Activated CD4-positive, CD25-positive, alpha-beta regulatory T cell treated with anti-CD3 and anti-CD28 coated beads, Interleukin-2, amount 50 U/mL, for 72 hours (primary cell): ENCODE data around the gene SYNDIG1.

Experiments
- DNase-seq: peaks from one replicate; pipeline ENCODE4 v3.0.0; 2021

SYNDIG1 gene

GRCh38 chr20:24679448-24680047 lies 210.1 kb downstream of the SYNDIG1 start:
- DNase-seq, result no peak

GRCh38 chr20:24681634-24682495 lies 212.4 kb downstream of the SYNDIG1 start:
- DNase-seq, result no peak

DNA sequence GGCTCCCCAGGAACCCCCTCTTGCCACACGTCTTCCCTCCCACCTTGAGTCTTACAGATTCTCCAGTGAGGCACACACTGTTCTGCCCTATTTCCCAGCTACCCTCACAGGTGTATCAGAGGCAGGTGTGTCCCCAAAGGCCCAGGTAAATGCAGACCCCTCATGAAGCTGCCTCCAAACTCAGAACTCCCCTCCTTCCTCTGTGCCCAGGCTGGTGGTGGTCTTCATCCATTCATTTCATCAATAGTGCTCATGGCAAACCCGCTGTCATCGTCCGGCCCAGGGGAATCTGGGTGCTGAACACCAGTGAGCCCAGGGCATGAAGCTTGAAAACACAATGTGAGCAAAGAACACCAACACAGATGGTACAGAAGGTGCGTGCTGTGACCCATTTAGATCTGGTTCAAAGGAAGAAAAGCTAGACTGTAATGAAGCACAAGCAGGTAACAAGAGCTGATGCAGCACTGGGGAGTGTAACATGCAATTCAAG lies 213.1 kb downstream of the SYNDIG1 start:
- peak; percentile 14 for DNase-seq

DNA sequence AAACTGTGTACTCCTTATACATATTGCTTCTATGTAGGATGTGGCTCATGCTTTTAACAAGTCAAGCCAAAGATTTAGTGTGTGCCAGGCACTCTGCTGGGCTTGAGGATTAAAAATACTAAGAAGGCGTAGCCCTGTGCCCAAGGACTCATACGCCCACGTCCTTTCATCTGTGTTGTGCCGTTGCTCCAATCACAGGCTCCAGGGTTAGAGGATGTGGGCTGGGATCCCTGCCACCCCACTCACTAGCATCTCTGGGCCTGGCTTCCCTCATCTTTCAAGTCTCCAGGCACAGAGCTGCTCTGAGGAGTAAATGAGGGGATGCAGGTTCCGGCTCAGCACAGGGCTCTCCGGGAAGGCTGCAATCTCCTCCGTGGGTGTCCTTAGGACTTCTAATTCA lies 214.2 kb downstream of the SYNDIG1 start:
- no peak for DNase-seq

GRCh38 chr20:24684421-24684871 lies 215.0 kb downstream of the SYNDIG1 start:
- no peak for DNase-seq

DNA sequence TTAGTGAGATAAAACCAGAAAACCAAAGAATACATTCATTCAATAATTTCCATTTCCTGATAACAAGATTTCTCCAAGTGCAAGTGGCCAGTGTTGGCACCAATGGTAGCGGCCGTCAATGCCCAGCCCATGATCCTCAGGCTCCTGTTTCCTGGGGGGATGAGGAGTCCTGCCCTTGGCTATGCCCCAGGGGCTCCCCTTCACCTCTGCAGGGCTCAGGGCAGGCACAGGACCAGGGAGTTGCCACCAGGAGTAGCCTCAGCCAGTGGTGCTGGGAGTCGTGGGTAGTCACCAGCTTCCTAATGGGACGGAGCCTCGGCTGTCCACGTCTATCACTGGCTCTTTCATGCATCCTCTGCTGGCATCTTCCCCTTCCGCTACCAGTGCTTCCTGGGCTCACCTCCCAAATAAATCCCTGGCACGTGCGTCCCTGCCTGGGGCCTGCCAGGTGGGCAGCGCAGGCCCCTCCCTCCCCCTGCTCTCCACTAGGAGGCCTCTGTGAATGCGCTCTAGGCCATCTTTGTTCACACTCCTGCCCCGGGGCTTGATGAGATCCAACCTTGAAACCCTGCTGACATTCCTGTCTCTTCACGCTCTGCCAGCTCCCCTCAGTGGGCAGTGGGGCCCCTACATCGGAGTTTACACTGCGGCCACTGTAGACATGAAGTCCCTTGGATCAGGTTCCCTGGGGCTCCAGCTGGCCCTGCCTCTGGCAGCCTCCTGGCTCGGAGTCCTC lies 215.7 kb downstream of the SYNDIG1 start:
- DNase-seq, result peak; percentile 7

DNA sequence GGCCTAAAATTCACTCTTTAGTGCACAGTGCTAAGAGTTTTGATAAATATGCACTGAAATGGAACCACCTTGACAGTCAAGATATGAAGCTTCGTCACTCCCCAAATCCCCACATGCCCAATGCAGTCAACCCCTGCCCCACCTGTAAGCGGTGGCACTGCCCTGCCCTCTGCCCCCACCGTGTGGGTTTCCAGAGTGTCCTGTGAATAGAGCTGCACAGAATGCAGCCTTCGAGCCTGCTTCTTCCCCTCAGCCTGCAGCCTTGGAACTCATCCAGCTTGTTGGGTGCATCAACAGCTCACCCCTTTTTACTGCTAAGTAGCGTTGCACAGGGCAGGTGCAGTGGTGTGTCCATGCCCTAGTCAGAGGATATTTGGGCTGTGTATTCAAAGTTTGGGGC lies 216.3 kb downstream of the SYNDIG1 start:
- DNase-seq, result peak; percentile 14

GRCh38 chr20:24686156-24686555 lies 216.7 kb downstream of the SYNDIG1 start:
- no peak for DNase-seq

DNA sequence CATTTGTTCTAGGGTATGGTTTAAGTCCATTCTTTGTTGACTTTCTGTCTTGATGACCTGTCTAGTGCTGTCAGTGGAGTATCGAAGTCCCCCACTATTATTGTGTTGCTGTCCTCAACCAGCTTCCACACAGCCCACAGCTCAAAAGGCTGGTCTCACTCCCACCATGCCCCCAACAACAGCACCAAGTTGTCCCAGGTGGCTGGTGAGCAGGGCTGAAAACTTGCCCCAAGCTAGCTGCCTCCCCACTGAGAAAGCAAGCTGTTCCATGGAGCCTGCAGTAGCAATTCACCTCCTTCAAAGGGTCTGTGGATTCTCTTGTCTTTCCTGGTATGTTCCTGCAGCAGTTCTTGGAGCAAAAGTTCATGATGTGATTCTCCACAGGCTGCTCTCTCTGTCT lies 221.0 kb downstream of the SYNDIG1 start:
- peak; percentile 17 for DNase-seq

GRCh38 chr20:24691901-24692351 lies 222.5 kb downstream of the SYNDIG1 start:
- DNase-seq, result peak; percentile 12

DNA sequence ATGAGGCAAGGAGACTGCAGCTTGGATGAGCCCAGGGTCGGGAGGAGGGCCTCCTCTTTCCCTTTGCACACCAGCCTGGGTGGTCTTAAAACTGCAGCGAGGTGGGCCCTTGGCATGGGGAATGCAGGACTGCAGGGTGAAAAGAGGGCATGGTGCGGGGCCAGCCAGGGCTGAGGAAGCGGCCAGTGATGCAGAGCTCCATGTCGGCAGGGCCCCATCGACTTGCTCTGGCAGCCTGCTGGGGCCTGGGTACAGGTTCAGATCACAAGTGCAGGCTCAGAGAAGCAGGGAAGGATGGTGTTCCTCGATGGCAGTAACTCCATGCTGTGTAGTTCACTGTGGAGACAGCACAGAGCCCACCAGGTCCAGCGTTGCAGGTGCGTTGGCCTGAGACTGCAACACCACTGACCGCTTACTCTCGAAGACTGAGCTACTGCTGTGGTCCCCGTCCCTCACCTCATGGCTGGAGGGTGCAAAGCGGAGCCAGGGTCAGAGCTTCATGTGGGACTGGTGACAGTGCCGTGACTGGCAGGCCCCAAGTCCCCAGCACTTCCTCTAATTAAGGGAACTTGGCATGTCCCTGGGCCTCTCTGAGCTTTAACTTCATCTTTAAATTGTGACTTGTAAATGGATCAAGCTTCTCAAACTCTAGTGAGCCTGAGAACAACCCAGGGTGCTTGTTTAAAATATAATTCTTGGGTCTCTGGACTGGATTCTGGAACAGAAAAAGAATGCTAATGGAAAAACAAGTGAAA lies 223.2 kb downstream of the SYNDIG1 start:
- peak; percentile 7 for DNase-seq

GRCh38 chr20:24693466-24694156 lies 224.2 kb downstream of the SYNDIG1 start:
- no peak for DNase-seq

DNA sequence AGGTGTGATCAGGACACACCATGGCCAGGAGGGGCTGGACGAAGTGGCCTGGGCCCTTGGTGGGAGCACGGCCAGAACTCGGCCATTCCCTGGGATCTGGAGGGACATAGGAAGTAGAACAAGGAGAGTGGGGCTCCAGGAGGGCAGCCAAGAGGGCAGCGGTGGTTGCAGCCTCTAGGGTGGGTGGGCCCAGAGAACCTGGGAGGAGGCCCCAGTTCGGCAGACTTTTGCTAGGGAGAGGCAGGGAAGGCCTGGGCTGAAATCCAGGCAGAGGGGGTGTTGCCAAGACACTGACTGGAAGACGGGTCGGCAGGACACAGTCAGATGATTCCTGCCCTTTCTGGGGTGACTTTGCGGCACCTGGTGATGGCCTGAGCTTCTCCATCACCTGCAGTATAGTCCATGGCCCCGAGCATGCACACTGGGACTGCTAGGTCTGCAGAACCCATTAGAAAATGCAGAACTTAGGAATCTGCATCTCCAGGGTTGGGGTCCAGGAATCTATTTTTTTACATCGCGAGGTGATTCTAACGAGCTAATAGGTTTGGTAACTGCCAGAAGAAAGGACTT lies 224.8 kb downstream of the SYNDIG1 start:
- DNase-seq, result peak; percentile 19

DNA sequence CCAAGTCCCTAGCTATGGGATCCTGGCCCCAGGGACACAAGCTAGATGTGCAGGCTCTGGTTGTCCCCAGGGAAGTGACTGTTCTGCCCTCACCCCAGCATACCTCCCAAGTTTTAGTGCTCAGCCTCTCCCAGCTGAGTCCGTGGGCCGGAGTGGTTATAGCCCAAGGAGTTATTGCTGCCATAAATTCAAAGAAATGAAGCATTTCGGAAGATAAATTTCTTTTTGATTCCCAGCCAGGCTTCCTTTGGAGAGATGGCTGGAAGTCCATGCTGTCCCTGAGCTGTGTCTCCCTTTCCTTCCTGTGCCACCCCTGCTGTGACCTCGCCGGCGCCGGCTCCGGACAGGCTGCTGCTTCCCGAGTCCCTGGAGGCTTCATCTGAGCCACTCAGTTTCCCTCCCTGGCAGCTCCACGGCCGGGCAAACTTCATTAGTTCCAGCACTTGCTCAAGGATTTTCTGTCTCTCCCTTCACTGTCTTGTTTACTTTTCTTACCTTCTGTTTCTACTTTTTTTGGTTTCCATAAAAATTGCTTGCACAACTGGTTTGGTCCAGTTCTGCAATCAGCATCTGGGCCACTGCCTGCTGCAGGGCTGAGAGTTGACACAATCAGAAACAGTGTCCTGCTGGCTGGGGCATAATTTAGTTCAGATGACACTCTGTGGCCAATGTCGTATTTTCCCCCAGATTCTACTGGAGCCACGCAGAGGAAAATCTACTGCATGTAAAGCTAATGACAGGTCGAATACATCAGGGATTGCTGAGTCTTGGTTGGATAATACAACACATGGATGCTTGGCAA lies 225.5 kb downstream of the SYNDIG1 start:
- no peak for DNase-seq

DNA sequence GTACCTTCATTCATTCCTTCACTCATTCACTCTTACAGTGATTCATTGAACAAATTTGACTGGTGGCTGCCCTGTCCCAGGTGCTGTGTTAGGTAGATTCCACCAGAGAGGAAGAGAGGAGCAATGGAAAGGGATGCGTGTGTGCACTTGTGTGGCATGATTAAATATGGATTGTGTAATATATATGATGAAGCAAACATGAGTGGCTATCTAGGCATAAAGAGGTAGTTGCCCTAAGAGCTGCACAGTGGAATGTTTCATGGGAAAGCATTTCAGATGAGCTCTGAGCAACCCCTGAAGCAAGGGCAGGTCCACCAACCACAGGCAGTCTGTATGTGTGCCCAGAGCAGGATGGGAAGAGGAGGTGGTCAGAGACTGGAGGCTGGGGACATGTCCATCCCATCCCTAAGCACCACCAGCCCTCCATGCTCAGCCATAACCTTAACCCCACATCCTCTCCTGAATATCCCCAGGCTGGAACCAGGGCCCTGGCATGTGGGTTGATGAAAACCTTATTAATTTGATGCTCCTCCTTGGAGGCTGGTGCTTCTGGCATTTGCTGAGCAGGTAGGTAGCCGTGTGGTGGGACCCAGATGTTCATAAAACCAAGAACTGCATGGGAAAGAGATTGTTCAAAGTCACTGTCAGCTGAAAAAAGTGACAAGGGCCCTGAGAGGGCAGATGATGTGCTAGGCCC lies 226.2 kb downstream of the SYNDIG1 start:
- no peak for DNase-seq

DNA sequence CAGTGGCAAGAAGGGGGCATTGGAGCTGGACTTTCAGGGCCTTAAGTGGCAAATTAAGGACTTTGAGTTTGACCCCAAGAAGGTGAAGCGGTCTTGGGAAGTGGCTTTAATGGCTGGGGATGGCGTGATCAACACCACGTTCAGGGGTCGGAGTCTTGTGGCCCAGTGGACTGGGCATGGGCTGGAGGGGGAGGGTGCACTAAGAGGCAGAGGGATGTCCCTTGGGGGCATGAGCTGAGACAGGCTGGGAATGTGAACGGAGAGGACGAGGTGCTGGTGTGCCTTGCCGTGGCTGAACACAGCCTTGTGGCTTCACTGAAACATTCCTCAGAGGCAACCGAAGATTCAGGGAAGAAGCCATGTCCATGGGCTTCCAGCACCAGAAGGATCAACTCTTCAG lies 227.0 kb downstream of the SYNDIG1 start:
- no peak for DNase-seq

DNA sequence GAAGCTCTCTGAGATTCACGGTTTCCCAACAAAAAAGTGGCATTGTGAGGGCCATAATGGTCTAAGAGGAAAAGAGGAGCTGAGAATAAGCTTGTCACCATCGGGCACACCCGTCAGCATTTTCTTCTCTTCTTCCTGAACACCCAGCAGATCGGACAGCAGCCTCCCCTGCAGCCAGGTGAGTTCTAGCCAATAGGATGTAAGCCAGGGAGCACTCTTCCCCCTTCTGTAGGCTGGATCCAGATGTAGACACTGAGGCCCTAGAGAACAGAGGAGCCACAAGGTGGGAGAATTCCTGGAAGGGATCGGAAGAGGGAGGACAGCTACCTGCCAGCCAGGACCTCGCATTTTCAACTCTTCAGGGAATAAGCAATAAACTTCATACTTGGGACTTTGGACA lies 228.0 kb downstream of the SYNDIG1 start:
- no peak for DNase-seq

DNA sequence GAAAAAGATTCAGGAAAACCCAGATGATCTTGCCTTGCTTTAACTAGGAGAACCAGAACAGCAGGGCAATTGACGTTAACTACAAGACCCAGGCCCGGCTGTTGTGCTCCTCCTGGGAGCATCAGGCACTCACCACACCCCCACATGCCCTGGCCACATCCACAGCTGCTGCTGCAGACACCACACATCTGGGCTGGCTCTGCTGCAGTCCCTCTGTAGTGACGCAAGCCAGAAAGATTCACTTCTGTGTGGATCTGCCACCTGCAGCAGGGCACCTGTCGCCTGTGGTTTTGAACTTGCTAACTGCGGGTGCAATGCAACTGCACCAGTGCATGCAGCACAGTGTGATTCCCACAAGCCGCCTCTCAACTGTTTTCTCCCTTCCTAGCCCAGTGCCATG lies 228.8 kb downstream of the SYNDIG1 start:
- DNase-seq, result no peak

GRCh38 chr20:24698706-24699206 lies 229.3 kb downstream of the SYNDIG1 start:
- no peak for DNase-seq
